K562 (cell line): ENCODE measurements around the gene VARS1. TPM values are rescaled to one million over a fixed set of nuclear protein-coding genes. Genes with fewer than 3 reads are reported as not detected.

Source experiments
- ARNT ChIP-seq, 2 experiments: fragments of 450-650 bp; IDR thresholded peaks; 2 replicates each; pipeline ENCODE4 v1.6.1; 2016; ENCODE audit warnings: mild to moderate bottlenecking in 1 of 2
- BACH1 ChIP-seq: fragments of 200-800 bp; sonication (Bioruptor generic); IDR thresholded peaks from 2 replicates; pipeline ENCODE4 v1.6.1; 2016; ENCODE audit warnings: missing genetic modification characterization, missing compliant biosample characterization
- CCAR2 ChIP-seq: fragments of 200-400 bp; formaldehyde crosslinking; IDR thresholded peaks from 2 replicates; pipeline ENCODE4 v1.6.1; 2017; ENCODE audit warnings: mild to moderate bottlenecking, low read depth, low read length
- CHD1 ChIP-seq: fragments of 200-600 bp; sonication (generic); IDR thresholded peaks from one replicate; pipeline ENCODE4 v1.6.1; 2012; ENCODE audit warnings: mild to moderate bottlenecking, moderate library complexity, low read length, inconsistent platforms
- EP400 ChIP-seq: fragments of 450-650 bp; IDR thresholded peaks from 2 replicates; pipeline ENCODE4 v1.6.1; 2017; ENCODE audit warnings: antibody characterized with exemption, mild to moderate bottlenecking, moderate library complexity
- ESRRB ChIP-seq: fragments of 250-450 bp; sonication (Bioruptor Pico); IDR thresholded peaks from 2 replicates; pipeline ENCODE4 v1.5.0; 2020; ENCODE audit warnings: mild to moderate bottlenecking, moderate library complexity, borderline replicate concordance
- GTF2A2 ChIP-seq: IDR thresholded peaks from 2 replicates; pipeline ENCODE4 v1.6.1; 2016; ENCODE audit warnings: mild to moderate bottlenecking, missing genetic modification characterization, missing compliant biosample characterization
- KLF1 ChIP-seq: fragments of 450-650 bp; IDR thresholded peaks from 2 replicates; pipeline ENCODE4 v1.6.1; 2016; ENCODE audit warnings: missing genetic modification characterization, missing compliant biosample characterization
- LEF1 ChIP-seq: fragments of 450-650 bp; IDR thresholded peaks from 2 replicates; pipeline ENCODE4 v1.6.1; 2016; ENCODE audit warnings: mild to moderate bottlenecking
- MECOM ChIP-seq: fragments of 250-450 bp; sonication (Bioruptor Pico); IDR thresholded peaks from 2 replicates; pipeline ENCODE4 v1.8.0; 2022; ENCODE audit warnings: inconsistent platforms
- NFXL1 ChIP-seq: fragments of 450-650 bp; formaldehyde crosslinking; IDR thresholded peaks from 2 replicates; pipeline ENCODE4 v1.4.0; 2021; ENCODE audit warnings: mild to moderate bottlenecking
- NR3C1 ChIP-seq: sonication (generic); formaldehyde crosslinking; IDR thresholded peaks from 2 replicates; pipeline ENCODE4 v1.8.1; 2022; ENCODE audit warnings: missing genetic modification reagents
- RHOXF2B ChIP-seq: fragments of 250-450 bp; sonication (Bioruptor Pico); conservative IDR thresholded peaks from 2 replicates; pipeline ENCODE4 v1.5.1; 2021
- SOX6 ChIP-seq: fragments of 450-650 bp; IDR thresholded peaks from 2 replicates; pipeline ENCODE4 v1.6.1; 2014; ENCODE audit warnings: mild to moderate bottlenecking
- ZNF165 ChIP-seq: fragments of 250-450 bp; sonication (Bioruptor Pico); IDR thresholded peaks from 2 replicates; pipeline ENCODE4 v1.4.0; 2020; ENCODE audit warnings: borderline replicate concordance
- ZNF24 ChIP-seq: fragments of 450-650 bp; IDR thresholded peaks from 2 replicates; pipeline ENCODE4 v1.6.1; 2016
- ZNF274 ChIP-seq: IDR thresholded peaks from 2 replicates; pipeline ENCODE4 v1.6.1; 2011; ENCODE audit warnings: low read depth, mild to moderate bottlenecking, low read length, moderate library complexity, borderline replicate concordance
- ZNF347 ChIP-seq: fragments of 450-650 bp; formaldehyde crosslinking; IDR thresholded peaks from 2 replicates; pipeline ENCODE4 v1.4.0; 2020; ENCODE audit warnings: low read depth, mild to moderate bottlenecking, moderate library complexity
- ZNF644 ChIP-seq: fragments of 200-800 bp; sonication (Bioruptor generic); IDR thresholded peaks from 2 replicates; pipeline ENCODE4 v1.6.1; 2016; ENCODE audit warnings: low read depth, missing genetic modification characterization, missing compliant biosample characterization
- ZNF699 ChIP-seq: fragments of 250-450 bp; sonication (Bioruptor Pico); IDR thresholded peaks from 2 replicates; pipeline ENCODE4 v1.8.0; 2021; ENCODE audit warnings: mild to moderate bottlenecking, moderate library complexity; ENCODE audit not compliant: insufficient replicate concordance
- polyA plus RNA-seq, 8 experiments: library from polyadenylated mRNA; depleted of rRNA in 4 of 8; stranded (reverse) in 5 of 8; unstranded in 3 of 8; fragments of >200 nt; fragmentation: Nextera tagmentation in 2 of 8; fragmentation: Illumina TruSeq in 1 of 8; extraction: Ambion mirVana in 2 of 8; extraction: Trizol in 1 of 8; gene quantifications; 2 replicates each; pipeline versions ENCODE4 v1.2.1 to v1.2.3, GENCODE V29; 2011 to 2014; ENCODE audit warnings: inconsistent platforms in 1 of 8, missing spikeins in 1 of 8
- total RNA-seq, 7 experiments: library from RNA; depleted of rRNA in 6 of 7; stranded (reverse); fragments of >200 nt in 6 of 7; fragmentation: Illumina TruSeq in 2 of 7; extraction: Trizol in 2 of 7; gene quantifications; 2 replicates each; pipeline versions ENCODE4 v1.2.1 to v1.2.3, GENCODE V29; 2011 to 2021; ENCODE audit warnings: low replicate concordance in 1 of 7
- TF ChIP-seq, protein P1 (sequence below): sonication (generic); formaldehyde crosslinking; IDR thresholded peaks from 2 replicates; pipeline ENCODE4 v1.8.1; 2023; ENCODE audit warnings: mild to moderate bottlenecking, missing genetic modification reagents, moderate library complexity
- TF ChIP-seq, protein P2 (sequence below): IDR thresholded peaks from 3 replicates; pipeline ENCODE4 v1.6.1; 2011; ENCODE audit warnings: borderline replicate concordance, mild to moderate bottlenecking; ENCODE audit not compliant: insufficient read length, insufficient read depth
- TF ChIP-seq, protein P3 (sequence below): fragments of 250-450 bp; sonication (Bioruptor Pico); IDR thresholded peaks from 2 replicates; pipeline ENCODE4 v1.5.0; 2022; ENCODE audit warnings: mild to moderate bottlenecking
- TF ChIP-seq, protein P4 (sequence below), 3 experiments: IDR thresholded peaks in 2 of 3; conservative IDR thresholded peaks in 1 of 3; 2 replicates each; pipeline ENCODE4 v1.5.1; 2011 to 2012; ENCODE audit warnings: low read length in 3 of 3, mild to moderate bottlenecking in 3 of 3, control low read depth in 2 of 3, improper control_type of control experiment in 1 of 3, inconsistent platforms in 1 of 3, low read depth in 1 of 3, mixed read lengths in 1 of 3, moderate library complexity in 1 of 3; ENCODE audit not compliant: insufficient read depth in 2 of 3

VARS1 gene
- total and polyA plus RNA-seq, 9 of the 15 experiments (the other 6 are each of a cell fraction or from before 2014, with no cell fraction given) = 2.9 to 488 (median 130) TPM

DNA sequence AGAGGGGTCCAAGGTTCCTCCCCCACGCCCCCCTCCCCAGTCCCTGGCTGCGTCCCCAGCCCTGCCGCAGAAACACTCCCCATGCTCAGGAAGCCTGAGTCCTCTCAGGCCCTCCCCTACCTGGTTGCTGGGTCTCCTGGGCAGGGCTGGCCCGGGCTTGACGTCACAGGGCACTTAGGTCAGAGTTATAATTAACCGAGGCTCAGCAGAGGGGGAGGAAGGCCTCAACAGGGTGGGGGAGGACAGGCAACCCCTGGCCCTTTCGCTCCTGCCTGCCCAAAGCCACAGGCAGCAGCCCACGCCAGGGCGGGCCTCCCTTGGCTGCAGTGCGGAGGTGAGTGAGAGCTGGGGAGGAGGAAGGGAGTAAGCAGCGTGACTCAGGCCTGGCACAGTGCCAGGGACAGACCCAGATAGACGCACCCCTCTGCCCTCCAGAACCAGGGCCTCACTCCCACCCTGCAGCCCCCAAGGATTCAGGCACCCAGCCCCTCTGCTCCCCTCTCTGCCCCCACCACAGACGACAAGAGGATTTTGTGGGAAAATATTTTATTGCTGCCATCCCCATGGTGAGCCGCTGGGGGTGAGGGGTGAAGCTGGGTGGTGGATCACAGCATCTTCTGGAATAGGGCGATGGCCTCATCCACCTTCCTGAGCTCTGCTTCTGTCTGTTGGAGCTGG lies 18.4 kb downstream of the VARS1 start, which contains the start of gene VWA7 (continued):
- TF ChIP-seq SOX6 (peak; percentile 94), LEF1 (peak; percentile 99), ZNF699 (CRISPR knock-in tag) (no peak), ZNF347 (CRISPR knock-in tag) (no peak), NFXL1 (CRISPR knock-in tag) (no peak), MECOM (CRISPR knock-in tag) (no peak), ZNF274 (no peak), GTF2A2 (tag) (no peak), KLF1 (peak; percentile 92), ZNF24 (0 out of 2 replicates have a peak, but pooled peaks have one; percentile 29), ESRRB (CRISPR knock-in tag) (no peak), NR3C1 (CRISPR knock-in tag) (no peak), BACH1 (tag) (peak; percentile 56; the same call in 1 of the 2 replicates), ZNF165 (CRISPR knock-in tag) (no peak; the same call in 1 of the 2 replicates), ZNF644 (peak; percentile 38; the same call in 1 of the 2 replicates), EP400 (no peak), CCAR2 (peak; percentile 74; the same call in 1 of the 2 replicates), CHD1 (no peak), RHOXF2B (no peak), ARNT (IDR thresholded peaks at IDR 0.05) (peak in 1 of 2 experiments; percentile 89)
- TF ChIP-seq, protein P1, sequence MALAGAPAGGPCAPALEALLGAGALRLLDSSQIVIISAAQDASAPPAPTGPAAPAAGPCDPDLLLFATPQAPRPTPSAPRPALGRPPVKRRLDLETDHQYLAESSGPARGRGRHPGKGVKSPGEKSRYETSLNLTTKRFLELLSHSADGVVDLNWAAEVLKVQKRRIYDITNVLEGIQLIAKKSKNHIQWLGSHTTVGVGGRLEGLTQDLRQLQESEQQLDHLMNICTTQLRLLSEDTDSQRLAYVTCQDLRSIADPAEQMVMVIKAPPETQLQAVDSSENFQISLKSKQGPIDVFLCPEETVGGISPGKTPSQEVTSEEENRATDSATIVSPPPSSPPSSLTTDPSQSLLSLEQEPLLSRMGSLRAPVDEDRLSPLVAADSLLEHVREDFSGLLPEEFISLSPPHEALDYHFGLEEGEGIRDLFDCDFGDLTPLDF (CRISPR knock-in tag) = peak; percentile 83; the same call in 1 of the 2 replicates
- TF ChIP-seq, protein P2, sequence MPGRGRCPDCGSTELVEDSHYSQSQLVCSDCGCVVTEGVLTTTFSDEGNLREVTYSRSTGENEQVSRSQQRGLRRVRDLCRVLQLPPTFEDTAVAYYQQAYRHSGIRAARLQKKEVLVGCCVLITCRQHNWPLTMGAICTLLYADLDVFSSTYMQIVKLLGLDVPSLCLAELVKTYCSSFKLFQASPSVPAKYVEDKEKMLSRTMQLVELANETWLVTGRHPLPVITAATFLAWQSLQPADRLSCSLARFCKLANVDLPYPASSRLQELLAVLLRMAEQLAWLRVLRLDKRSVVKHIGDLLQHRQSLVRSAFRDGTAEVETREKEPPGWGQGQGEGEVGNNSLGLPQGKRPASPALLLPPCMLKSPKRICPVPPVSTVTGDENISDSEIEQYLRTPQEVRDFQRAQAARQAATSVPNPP = no peak
- TF ChIP-seq, protein P3, sequence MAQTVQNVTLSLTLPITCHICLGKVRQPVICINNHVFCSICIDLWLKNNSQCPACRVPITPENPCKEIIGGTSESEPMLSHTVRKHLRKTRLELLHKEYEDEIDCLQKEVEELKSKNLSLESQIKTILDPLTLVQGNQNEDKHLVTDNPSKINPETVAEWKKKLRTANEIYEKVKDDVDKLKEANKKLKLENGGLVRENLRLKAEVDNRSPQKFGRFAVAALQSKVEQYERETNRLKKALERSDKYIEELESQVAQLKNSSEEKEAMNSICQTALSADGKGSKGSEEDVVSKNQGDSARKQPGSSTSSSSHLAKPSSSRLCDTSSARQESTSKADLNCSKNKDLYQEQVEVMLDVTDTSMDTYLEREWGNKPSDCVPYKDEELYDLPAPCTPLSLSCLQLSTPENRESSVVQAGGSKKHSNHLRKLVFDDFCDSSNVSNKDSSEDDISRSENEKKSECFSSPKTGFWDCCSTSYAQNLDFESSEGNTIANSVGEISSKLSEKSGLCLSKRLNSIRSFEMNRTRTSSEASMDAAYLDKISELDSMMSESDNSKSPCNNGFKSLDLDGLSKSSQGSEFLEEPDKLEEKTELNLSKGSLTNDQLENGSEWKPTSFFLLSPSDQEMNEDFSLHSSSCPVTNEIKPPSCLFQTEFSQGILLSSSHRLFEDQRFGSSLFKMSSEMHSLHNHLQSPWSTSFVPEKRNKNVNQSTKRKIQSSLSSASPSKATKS = no peak
- TF ChIP-seq, protein P4, sequence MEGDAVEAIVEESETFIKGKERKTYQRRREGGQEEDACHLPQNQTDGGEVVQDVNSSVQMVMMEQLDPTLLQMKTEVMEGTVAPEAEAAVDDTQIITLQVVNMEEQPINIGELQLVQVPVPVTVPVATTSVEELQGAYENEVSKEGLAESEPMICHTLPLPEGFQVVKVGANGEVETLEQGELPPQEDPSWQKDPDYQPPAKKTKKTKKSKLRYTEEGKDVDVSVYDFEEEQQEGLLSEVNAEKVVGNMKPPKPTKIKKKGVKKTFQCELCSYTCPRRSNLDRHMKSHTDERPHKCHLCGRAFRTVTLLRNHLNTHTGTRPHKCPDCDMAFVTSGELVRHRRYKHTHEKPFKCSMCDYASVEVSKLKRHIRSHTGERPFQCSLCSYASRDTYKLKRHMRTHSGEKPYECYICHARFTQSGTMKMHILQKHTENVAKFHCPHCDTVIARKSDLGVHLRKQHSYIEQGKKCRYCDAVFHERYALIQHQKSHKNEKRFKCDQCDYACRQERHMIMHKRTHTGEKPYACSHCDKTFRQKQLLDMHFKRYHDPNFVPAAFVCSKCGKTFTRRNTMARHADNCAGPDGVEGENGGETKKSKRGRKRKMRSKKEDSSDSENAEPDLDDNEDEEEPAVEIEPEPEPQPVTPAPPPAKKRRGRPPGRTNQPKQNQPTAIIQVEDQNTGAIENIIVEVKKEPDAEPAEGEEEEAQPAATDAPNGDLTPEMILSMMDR (IDR thresholded peaks at IDR 0.05 in 2 of 3, conservative IDR thresholded peaks at IDR 0.05 in 1 of 3; ENCODE audit: insufficient read depth in 2 of 3, low read depth in 1 of 3, low read length in 3 of 3) = peak; percentile 14 to 44 (median 24); a peak in 2 of 6 replicates
